ENCODE results near the gene TRAPPC4.
"Not testable (repeated sequence)": the region's sequence is repeated elsewhere in the genome, so short reads cannot be mapped to it uniquely, and the experiment has no call there.

Gene TRAPPC4

GRCh38 chr11:119018074-119018938 lies at the start of gene TRAPPC4, which contains the start of gene RPS25:
Gene TRAPPC4, plus strand, starts transcription at chr11:119018766. Its CDS starts 30 bp downstream, at chr11:119018796.
Gene RPS25, minus strand, starts transcription at chr11:119018343. Its CDS starts 59 bp downstream, at chr11:119018284.
- DNase-seq (ENCODE audit: low spot score), result peak; percentile 91

DNA sequence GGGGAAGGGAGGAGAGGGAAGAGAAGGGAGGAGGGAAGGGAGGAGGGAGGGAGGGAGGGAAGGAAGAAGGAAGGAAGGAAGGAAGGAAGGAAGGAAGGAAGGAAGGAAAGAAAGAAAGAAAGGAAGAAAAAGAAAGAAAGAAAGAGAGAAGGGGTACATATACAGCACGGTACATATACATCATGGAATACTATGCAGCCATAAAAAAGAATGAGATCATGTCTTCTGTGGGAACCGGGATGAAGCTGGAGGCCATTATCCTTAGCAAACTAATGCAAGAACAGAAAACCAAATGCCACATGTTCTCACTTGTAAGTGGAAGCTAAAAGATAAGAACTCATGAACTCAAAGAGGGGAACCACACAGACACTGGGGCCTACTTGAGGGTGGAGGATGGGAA lies 49.1 kb upstream of the TRAPPC4 start:
- not testable (repeated sequence) for DNase-seq (ENCODE audit: low spot score)

DNA sequence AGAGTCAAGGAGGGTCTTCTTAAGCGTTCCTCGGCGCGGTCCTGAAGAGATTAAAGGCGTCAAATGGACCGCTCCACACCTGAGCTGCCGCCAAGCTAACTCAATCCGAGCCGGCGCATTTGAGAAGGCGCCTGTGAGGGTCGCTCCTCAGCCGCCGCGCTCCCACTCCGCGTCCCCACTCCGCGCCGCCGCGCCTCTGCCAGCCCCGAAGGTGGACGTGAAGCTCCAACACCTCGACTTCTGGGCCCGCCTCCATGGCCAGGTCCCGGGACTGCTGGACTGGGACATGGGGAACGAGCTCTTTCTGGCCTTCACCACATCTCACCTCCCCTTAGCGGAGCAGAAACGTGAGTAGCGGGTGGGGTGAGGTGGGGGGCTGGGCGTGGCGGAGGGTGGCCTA lies 46.9 kb upstream of the TRAPPC4 start, which contains the start of gene FOXR1:
Gene FOXR1, plus strand, starts transcription at position 116 of the 400 bp plus-strand sequence. Its CDS starts 171 bp downstream, at position 287.
- DNase-seq (ENCODE audit: low spot score), result no peak

GRCh38 chr11:118973985-118974384 lies 44.6 kb upstream of the TRAPPC4 start:
- DNase-seq (ENCODE audit: low spot score), result no peak

DNA sequence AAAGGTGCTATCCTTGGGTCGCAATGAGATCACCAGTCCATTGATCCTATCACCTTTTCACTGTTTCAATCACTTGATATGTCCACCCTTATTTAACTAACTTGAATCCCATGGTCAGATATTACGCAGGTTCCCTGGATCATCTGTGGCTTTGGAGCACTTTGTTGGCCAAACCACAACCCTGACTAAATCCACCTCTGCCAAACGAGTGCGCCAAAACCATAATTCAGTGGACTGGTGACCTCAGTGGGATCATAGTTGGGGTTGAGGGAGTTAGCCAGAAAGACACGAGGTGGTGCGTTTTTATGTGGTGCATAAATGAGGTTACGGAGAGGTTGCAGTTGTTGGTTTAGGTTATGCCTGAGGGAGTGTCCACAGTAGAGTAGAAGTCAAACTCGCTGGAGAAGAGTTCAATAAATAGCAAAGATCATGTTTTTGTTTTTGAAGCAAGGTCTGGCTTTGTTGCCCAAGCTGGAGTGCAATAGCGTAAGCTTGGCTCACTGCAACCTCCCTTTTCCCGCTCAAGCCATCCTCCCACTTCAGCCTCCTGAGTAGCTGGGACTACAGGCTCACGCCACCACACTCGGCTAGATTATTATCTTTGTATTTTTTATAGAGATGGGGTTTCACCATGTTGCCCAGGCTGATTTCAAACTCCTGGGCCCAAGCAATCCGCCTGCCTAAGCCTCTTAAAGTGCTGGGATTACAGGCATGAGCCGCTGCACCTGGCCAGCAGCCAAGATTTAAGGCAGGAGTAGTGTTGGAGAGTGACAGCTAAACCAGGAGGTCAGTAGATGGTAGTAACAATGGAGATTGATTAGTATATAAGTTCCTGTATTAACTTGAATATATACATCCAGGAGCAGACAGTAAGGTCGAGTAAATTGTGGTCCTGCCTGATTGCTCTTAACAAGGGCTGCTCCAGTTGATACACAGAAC lies 42.5 kb upstream of the TRAPPC4 start:
- no peak for DNase-seq (ENCODE audit: low spot score)

- DNase-seq (ENCODE audit: low spot score), result no peak
Measured at GRCh38 chr11:118979434-118979833, 39.1 kb upstream of the TRAPPC4 start.

DNA sequence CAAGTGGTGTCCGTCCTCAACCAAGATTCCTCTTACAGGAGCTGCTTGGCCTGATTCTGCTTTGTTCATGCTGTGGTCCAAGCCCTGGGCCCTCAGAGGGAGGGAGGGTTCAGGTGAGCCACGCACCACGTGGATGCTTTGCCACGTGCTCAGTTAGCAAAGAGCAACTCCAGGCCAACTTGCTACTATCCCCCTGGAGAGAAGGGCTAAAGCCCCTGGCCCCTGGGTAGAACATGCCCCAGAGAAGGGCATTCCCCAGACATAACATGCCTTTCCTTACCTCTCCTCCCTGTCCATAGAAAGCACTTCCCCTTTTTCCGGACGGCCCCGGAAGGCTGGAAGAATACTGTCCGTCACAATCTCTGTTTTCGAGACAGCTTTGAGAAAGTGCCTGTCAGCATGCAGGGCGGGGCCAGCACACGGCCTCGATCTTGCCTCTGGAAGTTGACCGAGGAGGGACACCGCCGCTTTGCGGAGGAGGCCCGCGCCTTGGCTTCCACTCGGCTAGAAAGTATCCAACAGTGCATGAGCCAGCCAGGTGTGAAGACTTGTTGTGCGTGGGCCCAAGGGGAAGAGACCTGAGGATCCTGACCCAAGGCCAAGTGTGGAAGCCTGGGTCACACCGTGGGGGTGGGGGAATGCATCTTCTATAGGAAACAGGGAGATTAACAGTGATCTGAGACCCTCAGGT lies 38.2 kb upstream of the TRAPPC4 start:
- DNase-seq (ENCODE audit: low spot score), result no peak

- not testable (repeated sequence) for DNase-seq (ENCODE audit: low spot score)
Measured at GRCh38 chr11:118984337-118984736, 34.2 kb upstream of the TRAPPC4 start.

GRCh38 chr11:118984825-118985224 lies 33.7 kb upstream of the TRAPPC4 start:
- no peak for DNase-seq (ENCODE audit: low spot score)

DNA sequence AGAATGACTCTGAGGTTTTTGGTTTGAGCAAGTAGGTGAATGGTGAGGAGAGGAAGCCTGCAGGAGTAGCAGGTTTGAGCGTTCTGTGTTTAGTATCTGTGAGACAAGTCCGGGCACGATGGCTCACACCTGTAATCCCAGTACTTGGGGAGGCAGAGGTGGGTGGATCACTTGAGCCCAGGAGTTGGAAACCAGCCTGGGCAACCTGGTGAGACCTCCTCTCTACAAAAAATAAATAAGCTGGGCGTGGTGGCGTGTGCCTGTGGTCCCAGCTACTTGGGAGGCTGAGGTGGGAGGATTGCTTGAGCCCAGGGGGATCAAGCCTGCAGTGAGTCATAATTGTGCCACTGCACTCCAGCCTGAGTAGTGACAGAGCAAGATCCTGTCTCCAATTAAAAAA lies 30.3 kb upstream of the TRAPPC4 start:
- DNase-seq (ENCODE audit: low spot score), result no peak

DNA sequence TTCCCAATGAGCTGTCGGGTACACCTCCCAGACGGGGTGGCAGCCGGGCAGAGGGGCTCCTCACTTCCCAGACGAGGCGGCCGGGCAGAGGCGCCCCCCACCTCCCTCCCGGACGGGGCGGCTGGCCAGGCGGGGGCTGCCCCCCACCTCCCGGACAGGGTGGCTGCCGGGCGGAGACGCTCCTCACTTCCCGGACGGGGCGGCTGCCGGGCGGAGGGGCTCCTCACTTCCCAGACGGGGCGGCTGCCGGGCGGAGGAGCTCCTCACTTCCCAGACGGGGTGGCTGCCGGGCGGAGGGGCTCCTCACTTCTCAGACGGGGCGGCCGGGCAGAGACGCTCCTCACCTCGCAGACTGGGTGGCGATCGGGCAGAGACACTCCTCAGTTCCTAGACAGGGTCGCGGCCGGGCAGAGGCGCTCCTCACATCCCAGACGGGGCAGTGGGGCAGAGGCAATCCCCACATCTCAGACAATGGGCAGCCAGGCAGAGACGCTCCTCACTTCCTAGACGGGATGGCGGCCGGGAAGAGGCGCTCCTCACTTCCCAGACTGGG lies 27.0 kb upstream of the TRAPPC4 start:
- not testable (repeated sequence) for DNase-seq (ENCODE audit: low spot score)

- no peak for DNase-seq (ENCODE audit: low spot score)
Measured at GRCh38 chr11:118996926-118997626, 21.5 kb upstream of the TRAPPC4 start.

DNA sequence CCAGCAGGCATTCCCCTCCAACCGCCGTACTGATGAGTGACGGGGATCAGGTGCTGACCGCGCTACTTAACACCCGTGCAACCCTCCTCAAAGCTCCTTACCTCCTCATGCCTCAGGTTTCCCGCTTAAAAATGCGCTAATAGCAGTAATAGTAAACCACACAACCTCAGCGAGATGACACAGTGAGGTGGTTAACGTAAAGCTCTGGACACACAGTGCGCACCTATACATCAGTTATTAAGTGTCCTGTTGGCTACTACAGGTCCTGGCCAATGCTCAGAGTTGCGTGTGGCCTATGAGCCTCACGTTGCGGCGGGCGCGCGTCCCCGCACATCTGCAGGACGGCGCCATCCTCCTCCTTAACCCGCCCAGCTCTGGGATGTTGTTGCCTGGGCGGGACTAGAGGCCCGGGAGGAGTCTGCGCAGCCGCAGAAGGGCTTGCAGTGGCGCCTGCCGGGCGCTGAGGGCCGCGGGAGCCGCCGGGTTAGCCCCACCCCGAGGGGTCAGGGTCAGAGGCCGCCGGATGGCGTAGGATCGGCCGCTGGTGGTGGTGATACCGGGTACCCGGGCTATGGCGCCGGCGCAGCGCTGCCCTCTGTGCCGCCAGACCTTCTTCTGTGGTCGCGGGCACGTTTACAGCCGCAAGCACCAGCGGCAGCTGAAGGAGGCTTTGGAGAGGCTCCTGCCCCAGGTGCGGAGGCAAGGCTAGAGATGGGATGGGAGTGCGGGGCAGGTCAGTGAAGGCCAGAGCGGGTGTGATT lies 20.8 kb upstream of the TRAPPC4 start, which contains the start of gene CENATAC:
Gene CENATAC, plus strand, starts transcription at position 512 of the 761 bp plus-strand sequence. Its CDS starts 60 bp downstream, at position 572.
- peak; percentile 97 for DNase-seq (ENCODE audit: low spot score)

GRCh38 chr11:118998388-118998717 lies 20.2 kb upstream of the TRAPPC4 start:
- DNase-seq (ENCODE audit: low spot score), result no peak

DNA sequence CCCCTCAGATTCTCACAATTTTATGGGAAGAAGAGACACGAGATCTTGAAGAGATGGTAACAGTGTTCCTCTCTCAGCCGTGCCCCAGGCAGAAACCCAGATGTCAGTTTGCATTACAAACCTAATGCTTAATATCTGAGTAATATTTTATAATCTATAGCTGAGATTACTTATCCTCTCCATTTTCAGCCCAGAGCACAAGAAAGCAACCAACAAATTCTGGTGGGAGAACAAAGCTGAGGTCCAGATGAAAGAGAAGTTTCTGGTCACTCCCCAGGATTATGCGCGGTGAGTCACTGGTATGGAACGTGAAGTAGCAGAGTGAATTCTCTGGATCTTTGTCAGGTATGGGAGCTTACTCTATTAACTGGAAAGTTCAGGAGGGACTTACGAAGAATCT lies 19.7 kb upstream of the TRAPPC4 start:
- peak; percentile 56 for DNase-seq (ENCODE audit: low spot score)

GRCh38 chr11:119000906-119001305 lies 17.7 kb upstream of the TRAPPC4 start:
- no peak for DNase-seq (ENCODE audit: low spot score)

- DNase-seq (ENCODE audit: low spot score), result no peak
Measured at GRCh38 chr11:119006656-119007055, 11.9 kb upstream of the TRAPPC4 start.

- no peak for DNase-seq (ENCODE audit: low spot score)
Measured at GRCh38 chr11:119011476-119012053, 7.0 kb upstream of the TRAPPC4 start.

DNA sequence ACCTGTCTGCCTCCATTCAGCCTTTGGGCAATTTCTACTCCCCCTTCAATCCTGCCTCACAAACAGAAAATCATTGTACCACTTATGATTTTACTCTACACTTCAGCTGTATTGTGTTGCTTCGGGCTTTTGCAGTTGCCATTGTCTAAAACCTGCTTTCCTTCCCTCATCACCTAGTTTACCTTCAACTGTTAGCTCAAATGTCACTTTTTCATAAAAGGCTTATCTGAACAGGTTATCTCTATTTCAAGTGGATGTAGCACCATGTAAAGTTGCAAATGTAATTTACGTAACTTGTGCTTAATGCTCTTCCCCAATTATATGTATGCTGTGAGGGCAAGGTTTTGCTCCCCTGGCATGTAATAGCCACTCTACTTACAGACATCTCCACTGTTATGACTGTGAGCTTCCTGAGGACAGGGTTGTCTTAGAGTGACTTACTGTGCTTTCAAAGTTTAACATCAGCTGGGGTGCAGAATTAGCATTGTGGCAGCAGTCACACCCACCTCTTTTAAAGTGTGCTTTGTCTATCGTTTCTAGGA lies 5.9 kb upstream of the TRAPPC4 start:
- no peak for DNase-seq (ENCODE audit: low spot score)
